WERI-Rb-1 (cell line): ENCODE measurements around the gene SLC39A12.

ENCODE experiments used
- DNase-seq: peaks from one replicate; pipeline ENCODE4 v3.0.0-alpha.2; 2020
- H3K27ac ChIP-seq: fragments of 250-450 bp; sonication (Bioruptor Pico); 2 replicates; pipeline ENCODE4 v1.5.1; 2020; ENCODE audit warnings: mild to moderate bottlenecking, moderate library complexity
- H3K27me3 ChIP-seq: fragments of 250-450 bp; sonication (Bioruptor Pico); 2 replicates; pipeline ENCODE4 v1.5.1; 2021; ENCODE audit warnings: mild to moderate bottlenecking, low read depth, moderate library complexity; ENCODE audit not compliant: insufficient read depth, severe bottlenecking
- H3K36me3 ChIP-seq: fragments of 250-450 bp; sonication (Bioruptor Pico); 2 replicates; pipeline ENCODE4 v1.5.1; 2020; ENCODE audit warnings: mild to moderate bottlenecking, moderate library complexity
- H3K4me3 ChIP-seq: 2 replicates; pipeline ENCODE4 v1.5.1; 2011; ENCODE audit warnings: low read depth, mild to moderate bottlenecking, control low read depth, low read length
- H3K9me3 ChIP-seq: fragments of 250-450 bp; sonication (Bioruptor Pico); 2 replicates; pipeline ENCODE4 v1.5.1; 2021; ENCODE audit warnings: mild to moderate bottlenecking, moderate library complexity; ENCODE audit not compliant: severe bottlenecking
- CTCF ChIP-seq: IDR thresholded peaks from 2 replicates; pipeline ENCODE4 v1.5.1; 2011; ENCODE audit warnings: low read depth, mild to moderate bottlenecking, control low read depth, inconsistent platforms, low read length

SLC39A12 gene

GRCh38 chr10:17974505-17974904 is 22.8 kb downstream of the SLC39A12 start:
- TF ChIP-seq CTCF = no peak
- no peaks in the 10 kb centered on the region for H3K36me3 ChIP-seq
- H3K4me3 ChIP-seq = no peak overlapping the region
- H3K9me3 ChIP-seq = no peaks in the 10 kb centered on the region
- no peak overlapping the region for H3K27ac ChIP-seq
- DNase-seq = no peak
- no peaks in the 10 kb centered on the region for H3K27me3 ChIP-seq

DNA sequence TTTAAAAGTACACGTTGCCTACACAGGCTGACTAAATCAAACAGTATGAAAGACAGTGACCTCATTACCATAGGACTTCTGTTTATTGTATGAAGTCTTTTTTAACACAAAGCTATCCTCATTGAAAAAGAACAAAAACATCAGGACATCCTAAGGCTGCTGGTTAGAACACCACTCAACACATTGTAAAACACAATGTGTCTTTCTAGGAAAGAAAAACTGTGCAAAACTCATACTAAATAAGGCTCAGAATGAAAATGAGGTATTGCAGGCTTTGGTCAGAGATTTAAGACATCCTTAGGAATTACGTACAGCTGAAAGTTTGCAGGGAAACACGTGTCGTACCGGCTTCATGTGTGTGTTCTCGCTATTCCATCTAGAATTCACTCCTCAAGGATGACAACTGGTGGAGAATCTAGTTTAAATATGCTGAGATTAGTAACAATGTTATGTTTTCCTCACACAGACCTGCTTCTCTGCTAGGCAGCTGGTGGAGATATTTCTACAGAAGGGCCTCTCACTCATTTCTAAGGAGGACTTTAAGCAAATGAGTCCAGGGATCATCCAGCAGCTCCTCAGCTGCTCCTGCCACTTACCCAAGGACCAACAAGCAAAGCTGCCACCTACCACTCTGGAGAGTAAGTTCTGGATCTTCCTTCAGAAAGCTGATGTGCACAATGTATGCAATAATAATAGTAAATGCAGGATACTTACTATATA is 29.3 kb downstream of the SLC39A12 start:
- no peak for TF ChIP-seq CTCF
- no peaks in the 10 kb centered on the region for H3K27me3 ChIP-seq
- no peak for DNase-seq

GRCh38 chr10:17981766-17982380 is 30.2 kb downstream of the SLC39A12 start:
- no peaks in the 10 kb centered on the region for H3K36me3 ChIP-seq
- DNase-seq = no peak
- H3K27me3 ChIP-seq = no peaks in the 10 kb centered on the region
- no peak for TF ChIP-seq CTCF
- H3K4me3 ChIP-seq = no peak overlapping the region
- no peaks in the 10 kb centered on the region for H3K9me3 ChIP-seq
- H3K27ac ChIP-seq = no peak overlapping the region

More for the DNA sequence above, 29.3 kb downstream of the SLC39A12 start:
- no peak overlapping the region for H3K4me3 ChIP-seq
- H3K9me3 ChIP-seq = no peaks in the 10 kb centered on the region
- no peak overlapping the region for H3K27ac ChIP-seq
- no peaks in the 10 kb centered on the region for H3K36me3 ChIP-seq

GRCh38 chr10:17984056-17984455 is 32.3 kb downstream of the SLC39A12 start:
- no peak for DNase-seq
- Histone ChIP-seq H3K36me3 (no peaks in the 10 kb centered on the region), H3K4me3 (no peak overlapping the region), H3K27me3 (no peaks in the 10 kb centered on the region), H3K9me3 (no peaks in the 10 kb centered on the region), H3K27ac (no peak overlapping the region)
- no peak for TF ChIP-seq CTCF

- DNase-seq = no peak
- Histone ChIP-seq H3K36me3 (no peaks in the 10 kb centered on the region), H3K27ac (no peak overlapping the region), H3K9me3 (no peaks in the 10 kb centered on the region), H3K4me3 (no peak overlapping the region), H3K27me3 (no peaks in the 10 kb centered on the region)
- TF ChIP-seq CTCF = no peak
Observed at GRCh38 chr10:17984563-17984962, 32.8 kb downstream of the SLC39A12 start.
